ENCODE measurements around the gene KY.

- no peak for TF ChIP-seq FOXP2 (optimal IDR thresholded peaks at IDR 0.05; ENCODE audit: borderline replicate concordance, extremely low read depth, extremely low read length, insufficient read depth)
- TF ChIP-seq POLR2AphosphoS5 (IDR thresholded peaks at IDR 0.05; ENCODE audit: low read depth, low read length) = no peak
- no peak for TF ChIP-seq TAF1 (IDR thresholded peaks at IDR 0.05; ENCODE audit: borderline replicate concordance, insufficient read depth, low read length)
- no peak for TF ChIP-seq SIN3A (IDR thresholded peaks at IDR 0.05; ENCODE audit: borderline replicate concordance, insufficient read depth, low read length)
Measured at GRCh38 chr3:134693226-134693625, 42.4 kb upstream of the KY start.
